Measurements from ENCODE around the gene TIMM23.
"Not testable (repeated sequence)": the region's sequence is repeated elsewhere in the genome, so short reads cannot be mapped to it uniquely, and the experiment has no call there.

Gene TIMM23

GRCh38 chr10:46025406-46025805, 53.1 kb downstream of the TIMM23 start:
- DNase-seq, result no peak

- DNase-seq, result no peak
These were observed 53.8 kb downstream of the TIMM23 start for GRCh38 chr10:46026106-46026505.

GRCh38 chr10:46028584-46029460, 56.5 kb downstream of the TIMM23 start:
- no peak for DNase-seq

GRCh38 chr10:46029461-46030030, 57.3 kb downstream of the TIMM23 start:
- no peak for DNase-seq

GRCh38 chr10:46030091-46030937, 58.0 kb downstream of the TIMM23 start, which contains the start of gene NCOA4:
NCOA4 (minus strand) TSS chr10:46030623; CDS start chr10:46016680, 13,943 bp downstream.
- peak; percentile 94 for DNase-seq

- DNase-seq, result no peak
These were observed 59.6 kb downstream of the TIMM23 start for GRCh38 chr10:46031648-46032532.

GRCh38 chr10:46033602-46034011, 61.3 kb downstream of the TIMM23 start:
- DNase-seq, result no peak

GRCh38 chr10:46035923-46036849, 63.9 kb downstream of the TIMM23 start:
- no peak for DNase-seq

GRCh38 chr10:46037107-46037825, 65.0 kb downstream of the TIMM23 start:
- no peak for DNase-seq

- no peak for DNase-seq
These were observed 67.7 kb downstream of the TIMM23 start for GRCh38 chr10:46040004-46040403.

GRCh38 chr10:46042527-46042926, 70.2 kb downstream of the TIMM23 start:
- DNase-seq, result no peak

- DNase-seq, result no peak
These were observed 74.0 kb downstream of the TIMM23 start, which contains the start of gene MSMB for GRCh38 chr10:46046261-46046660. MSMB (minus strand) TSS chr10:46046269; CDS start chr10:46046237, 32 bp downstream.

GRCh38 chr10:46048152-46048551, 75.9 kb downstream of the TIMM23 start:
- no peak for DNase-seq

GRCh38 chr10:46049497-46049831, 77.2 kb downstream of the TIMM23 start:
- DNase-seq, result not testable (repeated sequence)

GRCh38 chr10:46050941-46051623, 78.8 kb downstream of the TIMM23 start:
- DNase-seq, result no peak

- no peak for DNase-seq
These were observed 79.9 kb downstream of the TIMM23 start for GRCh38 chr10:46052057-46052790.

- no peak for DNase-seq
These were observed 80.6 kb downstream of the TIMM23 start for GRCh38 chr10:46052791-46053375.

Measured in stimulated activated naive CD4-positive, alpha-beta T cell treated with Interleukin-2 at 50 U/mL for 16 hours (primary cell).